HCT116 (cell line): Measurements from ENCODE around the gene AUTS2. TPM values are rescaled to one million over a fixed set of nuclear protein-coding genes. Genes with fewer than 3 reads are reported as not detected.

Experiments used
- ATAC-seq: fragments of 200-7000 bp; cut with Tn5 transposase; 2 replicates; pipeline ENCODE4 v1.9.1; 2020; ENCODE audit warnings: mild to moderate bottlenecking, moderate library complexity
- BruUV-seq: library from RNA; stranded (reverse); fragments of 400-500 nt; replicated peaks from 2 replicates; lab custom pipeline; 2021; lab: Mats Ljungman, UMichigan
- CTCF ChIA-PET: fragments of 300-600 bp; sonication (Branson Sonifier 250); formaldehyde crosslinking; loops from one replicate; lab custom pipeline; 2021; ENCODE audit warnings: antibody characterized with exemption; lab: Charles Lee
- POLR2A ChIA-PET: fragments of 300-600, 350-600 bp; sonication (Branson Sonifier 250); formaldehyde crosslinking; loops from one replicate; lab custom pipeline; 2021; ENCODE audit warnings: antibody characterized with exemption; lab: Charles Lee
- RAD21 ChIA-PET, 2 experiments: fragments of 300-600 bp; sonication (Branson Sonifier 250); formaldehyde crosslinking; loops; one replicate each; lab custom pipeline; 2023; ENCODE audit warnings: low total read pairs in 2 of 2; ENCODE audit not compliant: uncharacterized antibody in 2 of 2, unreplicated experiment in 2 of 2, low non-redundant PET in 1 of 2; lab: Charles Lee
- DNase-seq: peaks from one replicate; pipeline ENCODE4 v3.0.0-alpha.2; 2010; ENCODE audit warnings: low read depth, low spot score
- H2AFZ ChIP-seq: fragments of 200-600 bp; shearing (Covaris generic), sonication (generic); 2 replicates; pipeline ENCODE4 v1.6.1; 2017; ENCODE audit warnings: low read depth, mixed run types, mixed read lengths, antibody characterized with exemption, low read length; ENCODE audit not compliant: poor library complexity, severe bottlenecking
- H3K27ac ChIP-seq: 2 replicates; pipeline ENCODE4 v1.5.1; 2012; ENCODE audit warnings: low read depth, low read length
- H3K27me3 ChIP-seq: fragments of 200-600 bp; sonication (generic); 2 replicates; pipeline ENCODE4 v1.6.1; 2016; ENCODE audit warnings: mixed run types, low read length, mixed read lengths; ENCODE audit not compliant: insufficient read depth
- H3K36me3 ChIP-seq, 2 experiments: fragments of 200-500 bp in 1 of 2; fragments of 200-600 bp in 1 of 2; sonication (Bioruptor generic) in 1 of 2; sonication (generic) in 1 of 2; 2 replicates each; pipeline versions ENCODE4 v1.5.1 to v1.6.1; 2014 to 2016; ENCODE audit warnings: low read length in 2 of 2, inconsistent platforms in 1 of 2, mixed read lengths in 1 of 2, mixed run types in 1 of 2; ENCODE audit not compliant: insufficient read depth in 2 of 2, control insufficient read depth in 1 of 2
- H3K4me1 ChIP-seq, 2 experiments: fragments of 200-600 bp in 1 of 2; sonication (generic) in 1 of 2; 2 replicates each; pipeline versions ENCODE4 v1.5.1 to v1.6.1; 2012 to 2017; ENCODE audit warnings: low read length in 2 of 2, inconsistent platforms in 1 of 2, mild to moderate bottlenecking in 1 of 2, mixed read lengths in 1 of 2, mixed run types in 1 of 2, moderate library complexity in 1 of 2; ENCODE audit not compliant: insufficient read depth in 2 of 2, control insufficient read depth in 1 of 2
- H3K4me2 ChIP-seq: fragments of 200-600 bp; sonication (generic); 2 replicates; pipeline ENCODE4 v1.6.1; 2017; ENCODE audit warnings: mixed run types, low read length, mixed read lengths
- H3K4me3 ChIP-seq, 2 experiments: fragments of 200-600 bp in 1 of 2; sonication (generic) in 1 of 2; replicated peaks in 1 of 2; 2 replicates each; pipeline ENCODE4 v1.5.1; 2011 to 2016; ENCODE audit warnings: low read length in 2 of 2, control low read depth in 1 of 2, low read depth in 1 of 2, mild to moderate bottlenecking in 1 of 2, mixed read lengths in 1 of 2, mixed run types in 1 of 2
- H3K79me2 ChIP-seq: fragments of 200-600 bp; sonication (generic); 2 replicates; pipeline ENCODE4 v1.6.1; 2017; ENCODE audit warnings: mild to moderate bottlenecking, mixed run types, low read length, moderate library complexity, mixed read lengths; ENCODE audit not compliant: insufficient read depth
- H3K9ac ChIP-seq: fragments of 200-600 bp; sonication (generic); 2 replicates; pipeline ENCODE4 v1.6.1; 2016; ENCODE audit warnings: low read length, mixed read lengths
- H3K9me2 ChIP-seq: fragments of 200-600 bp; sonication (generic), shearing (Covaris generic); 2 replicates; pipeline ENCODE4 v1.6.1; 2017; ENCODE audit warnings: mixed run types, mild to moderate bottlenecking, moderate library complexity; ENCODE audit not compliant: insufficient read depth
- H3K9me3 ChIP-seq, 2 experiments: fragments of 200-500 bp in 1 of 2; fragments of 200-600 bp in 1 of 2; sonication (Bioruptor generic) in 1 of 2; sonication (generic) in 1 of 2; 2 replicates each; pipeline ENCODE4 v1.6.1; 2014 to 2017; ENCODE audit warnings: low read length in 2 of 2, mixed read lengths in 2 of 2, inconsistent platforms in 1 of 2, low read depth in 1 of 2, mild to moderate bottlenecking in 1 of 2, mixed run types in 1 of 2, moderate library complexity in 1 of 2; ENCODE audit not compliant: control insufficient read depth in 1 of 2, insufficient read depth in 1 of 2
- H4K20me1 ChIP-seq: fragments of 200-600 bp; sonication (generic), shearing (Covaris generic); 2 replicates; pipeline ENCODE4 v1.6.1; 2017; ENCODE audit warnings: mixed run types, mild to moderate bottlenecking, moderate library complexity; ENCODE audit not compliant: insufficient read depth
- CEBPB ChIP-seq: IDR thresholded peaks from 2 replicates; pipeline ENCODE4 v1.6.1; 2012; ENCODE audit warnings: low read depth
- EGR1 ChIP-seq: IDR thresholded peaks from 2 replicates; pipeline ENCODE4 v1.6.1; 2012; ENCODE audit warnings: low read depth
- EZH2 ChIP-seq: fragments of 200-600 bp; sonication (generic); IDR thresholded peaks from 2 replicates; pipeline ENCODE4 v1.6.1; 2017; ENCODE audit warnings: antibody characterized with exemption, mixed run types
- FOSL1 ChIP-seq: IDR thresholded peaks from 2 replicates; pipeline ENCODE4 v1.6.1; 2012; ENCODE audit warnings: low read depth
- JUND ChIP-seq: IDR thresholded peaks from 2 replicates; pipeline ENCODE4 v1.6.1; 2012
- MAX ChIP-seq: IDR thresholded peaks from 2 replicates; pipeline ENCODE4 v1.6.1; 2012
- POLR2AphosphoS5 ChIP-seq: IDR thresholded peaks from 2 replicates; pipeline ENCODE4 v1.6.1; 2011; ENCODE audit warnings: mild to moderate bottlenecking, low read depth, low read length, moderate library complexity
- REST ChIP-seq: IDR thresholded peaks from 2 replicates; pipeline ENCODE4 v1.6.1; 2012; ENCODE audit warnings: low read depth
- ZNF274 ChIP-seq: fragments of 200-500 bp; sonication (Bioruptor generic); IDR thresholded peaks from 2 replicates; pipeline ENCODE4 v1.6.1; 2014; ENCODE audit warnings: mild to moderate bottlenecking, low read depth, low read length, inconsistent platforms
- intact Hi-C: fragments of 100-400 bp; cut with micrococcal nuclease; formaldehyde crosslinking; loops from 2 replicates; pipeline ENCODE4 v1.10.0; 2022
- total RNA-seq: library from RNA; stranded (reverse); gene quantifications from one replicate; pipeline ENCODE4 v1.2.1, GENCODE V29; 2021; ENCODE audit not compliant: unreplicated experiment

AUTS2 gene
- total RNA-seq, 1 experiment from 2014 or later = 0.93 TPM

- Histone ChIP-seq H3K9ac (no peak overlapping the region), H3K4me2 (no peak overlapping the region), H3K4me3 (no peak overlapping the region), H3K36me3 (no peaks in the 10 kb centered on the region), H3K9me2 (no peaks in the 10 kb centered on the region), H3K79me2 (no peaks in the 10 kb centered on the region), H3K4me1 (no peaks in the 10 kb centered on the region), H3K9me3 (peaks cover 0 to 25% of the 10 kb centered on the region in 2 experiments; a peak in 2 of 4 replicates), H3K27me3 (no peaks in the 10 kb centered on the region), H4K20me1 (no peaks in the 10 kb centered on the region), H3K27ac (no peak overlapping the region), H2AFZ (no peak overlapping the region)
- ChIA-PET POLR2A (no interaction called here), CTCF (no interaction called here), RAD21 (no interaction called here)
- DNase-seq (no peak), ATAC-seq (no peak)
- BruUV-seq = no TSS peak
- TF ChIP-seq JUND = no peak
- no peak for TF ChIP-seq POLR2AphosphoS5
- TF ChIP-seq ZNF274 = no peak
- no peak for TF ChIP-seq FOSL1
- TF ChIP-seq CEBPB = no peak
- TF ChIP-seq MAX = no peak
- no peak for TF ChIP-seq EGR1
- TF ChIP-seq REST = no peak
- no peak for TF ChIP-seq EZH2
- intact Hi-C loops = no loop called here
Measured at GRCh38 chr7:70565721-70566370, 967.6 kb downstream of the AUTS2 start.
